ENCODE measurements around the gene FAIM2. TPM values are rescaled to one million over a fixed set of nuclear protein-coding genes. Genes with fewer than 3 reads are reported as not detected.

The FAIM2 gene
- total and polyA plus RNA-seq, 4 donors: 18.1 to 203 (median 130) TPM

DNA sequence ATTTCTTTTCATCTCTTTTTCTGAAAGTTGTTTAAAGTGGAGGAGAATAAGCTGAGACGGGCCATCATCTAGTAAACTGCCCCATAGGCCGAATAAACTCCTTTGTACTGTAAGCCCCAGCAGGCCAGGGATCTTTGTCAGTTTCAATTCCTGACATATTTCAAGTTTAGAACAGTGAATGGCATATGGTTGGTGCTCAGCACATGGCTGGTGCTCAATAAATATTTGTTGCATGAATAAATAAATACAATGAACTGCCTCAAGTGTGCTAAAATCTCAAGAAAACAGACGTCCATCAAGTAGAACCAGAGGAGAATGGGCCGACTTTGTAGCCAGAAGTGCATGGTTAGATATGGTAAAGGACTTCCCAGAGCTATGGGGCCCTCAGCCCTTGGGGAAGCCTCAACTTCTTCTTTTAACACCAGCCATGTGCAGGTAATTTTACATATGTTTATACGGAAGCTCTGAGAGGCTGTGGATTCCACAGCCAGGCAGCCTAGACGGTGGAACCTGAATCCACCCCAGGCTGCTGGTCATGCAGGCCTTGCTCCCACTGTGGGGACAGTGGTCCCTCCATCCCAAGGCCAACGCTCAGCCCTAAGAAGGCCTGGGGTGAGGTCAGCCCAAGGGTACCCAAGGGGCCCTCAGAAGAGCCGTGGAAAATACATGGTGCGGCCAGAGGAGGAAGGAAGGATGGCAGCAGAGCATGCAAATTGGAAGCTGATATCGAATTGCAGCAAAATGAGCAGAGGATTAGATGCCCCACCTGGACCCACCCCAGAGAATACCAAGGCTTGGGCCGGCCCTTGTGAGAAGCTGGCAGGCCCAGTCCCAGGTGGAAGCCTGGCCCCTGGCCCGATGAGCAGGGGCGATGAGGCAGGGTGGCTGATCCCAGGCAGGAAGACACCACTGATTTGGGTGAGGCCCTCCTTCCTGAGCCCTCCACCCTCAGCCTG lies 38.1 kb upstream of the FAIM2 start:
- H3K27ac ChIP-seq (ENCODE audit: low read depth, low read length): no peak overlapping the region
- no peak for DNase-seq (ENCODE audit: low read depth in 4 of 6, low spot score in 6 of 6)
- WGBS (ENCODE audit: insufficient coverage): 85% methylated on average over 9 of the region's 13 CpGs
- H3K4me3 ChIP-seq (ENCODE audit: low read depth, low read length): no peak overlapping the region
- H3K4me1 ChIP-seq (ENCODE audit: control insufficient read depth, insufficient read depth, low read length): peaks cover 17% of the 10 kb centered on the region
- H3K36me3 ChIP-seq (ENCODE audit: control insufficient read depth, insufficient read depth, low read length): no peaks in the 10 kb centered on the region
- H3K9me3 ChIP-seq (ENCODE audit: control insufficient read depth, insufficient read depth, low read length): no peaks in the 10 kb centered on the region
- no peaks in the 10 kb centered on the region for H3K27me3 ChIP-seq (ENCODE audit: control insufficient read depth, insufficient read depth, low read length)

GRCh38 chr12:49939707-49940106 lies 36.0 kb upstream of the FAIM2 start:
- Histone ChIP-seq H3K27me3 (ENCODE audit: control insufficient read depth, insufficient read depth, low read length) (no peaks in the 10 kb centered on the region), H3K4me3 (ENCODE audit: low read depth, low read length) (no peak overlapping the region), H3K36me3 (ENCODE audit: control insufficient read depth, insufficient read depth, low read length) (no peaks in the 10 kb centered on the region), H3K9me3 (ENCODE audit: control insufficient read depth, insufficient read depth, low read length) (no peaks in the 10 kb centered on the region), H3K27ac (ENCODE audit: low read depth, low read length) (no peak overlapping the region), H3K4me1 (ENCODE audit: control insufficient read depth, insufficient read depth, low read length) (peaks cover 11% of the 10 kb centered on the region)
- no peak for DNase-seq (ENCODE audit: low read depth in 4 of 6, low spot score in 6 of 6)
- WGBS (ENCODE audit: insufficient coverage): 80% methylated on average over 1 of the region's 1 CpG

DNA sequence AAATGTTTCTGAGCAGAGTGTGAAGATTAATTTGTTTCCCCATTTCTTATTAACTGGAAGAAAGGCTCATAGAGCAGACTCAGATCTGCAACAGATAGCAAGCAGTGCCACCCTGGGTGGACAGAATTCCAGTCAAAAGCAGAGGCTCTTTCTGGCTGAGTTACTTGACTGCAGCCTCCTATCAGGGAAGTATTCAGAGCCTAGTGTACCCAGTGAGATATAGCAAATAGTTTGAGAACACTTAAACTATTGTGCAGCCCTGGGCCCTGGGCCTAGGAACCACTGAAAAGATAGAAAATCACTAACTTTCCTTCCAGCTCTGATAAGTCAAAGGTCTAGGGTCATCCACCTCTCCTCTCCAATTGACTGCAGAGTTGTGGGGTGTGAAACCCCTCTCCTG lies 35.6 kb upstream of the FAIM2 start:
- no peaks in the 10 kb centered on the region for H3K9me3 ChIP-seq (ENCODE audit: control insufficient read depth, insufficient read depth, low read length)
- no peak overlapping the region for H3K27ac ChIP-seq (ENCODE audit: low read depth, low read length)
- no peak overlapping the region for H3K4me3 ChIP-seq (ENCODE audit: low read depth, low read length)
- H3K4me1 ChIP-seq (ENCODE audit: control insufficient read depth, insufficient read depth, low read length): peaks cover 11% of the 10 kb centered on the region
- H3K36me3 ChIP-seq (ENCODE audit: control insufficient read depth, insufficient read depth, low read length): no peaks in the 10 kb centered on the region
- no peak for DNase-seq (ENCODE audit: low read depth in 4 of 6, low spot score in 6 of 6)
- H3K27me3 ChIP-seq (ENCODE audit: control insufficient read depth, insufficient read depth, low read length): no peaks in the 10 kb centered on the region

DNA sequence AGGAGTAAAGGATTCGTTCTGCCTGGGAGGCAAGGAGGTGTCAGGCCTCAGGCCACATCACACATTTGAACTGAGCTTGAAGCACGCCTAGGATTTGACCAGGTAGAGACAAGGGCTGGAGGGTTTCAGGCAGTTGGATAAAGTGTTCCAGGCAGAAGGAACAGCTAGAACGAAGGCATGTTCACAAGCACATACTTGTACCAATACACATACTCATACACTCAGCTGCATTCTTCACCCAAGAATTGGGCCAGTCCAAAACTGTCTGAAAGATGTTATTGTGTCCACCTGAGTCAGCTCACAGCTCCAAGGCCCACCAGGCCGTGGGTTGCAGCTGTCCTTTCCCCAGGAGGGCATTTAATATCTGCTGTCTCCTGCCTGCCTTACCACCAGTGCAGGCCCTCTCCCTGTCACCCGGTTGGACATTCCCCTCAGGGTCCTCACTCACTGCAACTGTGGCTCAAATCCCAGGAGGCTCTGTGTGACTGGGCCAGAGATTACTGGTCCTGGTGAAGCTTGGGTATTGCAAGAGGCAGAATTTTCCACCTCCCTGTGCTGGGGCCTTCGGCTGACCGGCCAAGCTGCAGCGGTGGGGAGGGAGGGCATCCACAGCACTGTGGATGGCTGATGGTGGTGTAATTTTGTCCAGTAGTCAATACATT lies 34.1 kb upstream of the FAIM2 start:
- WGBS (ENCODE audit: insufficient coverage): 88% methylated on average over 6 of the region's 8 CpGs
- Histone ChIP-seq H3K27ac (ENCODE audit: low read depth, low read length) (no peak overlapping the region), H3K4me1 (ENCODE audit: control insufficient read depth, insufficient read depth, low read length) (peaks cover under 1% of the 10 kb centered on the region), H3K4me3 (ENCODE audit: low read depth, low read length) (no peak overlapping the region), H3K27me3 (ENCODE audit: control insufficient read depth, insufficient read depth, low read length) (no peaks in the 10 kb centered on the region), H3K9me3 (ENCODE audit: control insufficient read depth, insufficient read depth, low read length) (no peaks in the 10 kb centered on the region), H3K36me3 (ENCODE audit: control insufficient read depth, insufficient read depth, low read length) (no peaks in the 10 kb centered on the region)
- no peak for DNase-seq (ENCODE audit: low read depth in 4 of 6, low spot score in 6 of 6)

GRCh38 chr12:49936925-49937324 lies 33.2 kb upstream of the FAIM2 start:
- H3K27ac ChIP-seq (ENCODE audit: low read depth, low read length): no peak overlapping the region
- no peaks in the 10 kb centered on the region for H3K4me1 ChIP-seq (ENCODE audit: control insufficient read depth, insufficient read depth, low read length)
- no CpG with 5 or more reads among the region's 3 CpGs for WGBS (ENCODE audit: insufficient coverage)
- no peaks in the 10 kb centered on the region for H3K9me3 ChIP-seq (ENCODE audit: control insufficient read depth, insufficient read depth, low read length)
- H3K4me3 ChIP-seq (ENCODE audit: low read depth, low read length): no peak overlapping the region
- H3K27me3 ChIP-seq (ENCODE audit: control insufficient read depth, insufficient read depth, low read length): no peaks in the 10 kb centered on the region
- H3K36me3 ChIP-seq (ENCODE audit: control insufficient read depth, insufficient read depth, low read length): no peaks in the 10 kb centered on the region
- DNase-seq (ENCODE audit: low read depth in 4 of 6, low spot score in 6 of 6): peak in 1 of 6 donors; percentile 63

DNA sequence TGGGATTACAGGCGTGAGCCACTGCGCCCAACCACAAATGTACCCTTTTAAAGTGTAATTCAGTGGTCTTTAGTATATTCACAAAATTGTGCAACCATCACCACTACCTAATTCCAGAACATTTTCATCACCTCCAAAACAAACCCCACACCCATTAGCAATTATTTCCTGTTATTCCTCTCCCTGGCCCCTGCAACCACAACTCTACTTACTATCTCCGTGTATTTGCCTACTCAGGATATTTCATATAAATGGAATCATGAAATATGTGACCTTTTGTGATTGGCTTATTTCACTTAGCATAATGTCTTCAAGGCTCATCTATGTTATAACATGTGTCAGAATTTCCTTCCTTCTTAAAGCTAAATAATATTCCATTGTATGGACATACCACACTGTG lies 30.8 kb upstream of the FAIM2 start:
- DNase-seq (ENCODE audit: low read depth in 4 of 6, low spot score in 6 of 6): no peak
- Histone ChIP-seq H3K27ac (ENCODE audit: low read depth, low read length) (no peak overlapping the region), H3K4me3 (ENCODE audit: low read depth, low read length) (no peak overlapping the region), H3K27me3 (ENCODE audit: control insufficient read depth, insufficient read depth, low read length) (no peaks in the 10 kb centered on the region), H3K36me3 (ENCODE audit: control insufficient read depth, insufficient read depth, low read length) (no peaks in the 10 kb centered on the region), H3K4me1 (ENCODE audit: control insufficient read depth, insufficient read depth, low read length) (no peaks in the 10 kb centered on the region), H3K9me3 (ENCODE audit: control insufficient read depth, insufficient read depth, low read length) (no peaks in the 10 kb centered on the region)
- WGBS (ENCODE audit: insufficient coverage): no CpG with 5 or more reads among the region's 3 CpGs

DNA sequence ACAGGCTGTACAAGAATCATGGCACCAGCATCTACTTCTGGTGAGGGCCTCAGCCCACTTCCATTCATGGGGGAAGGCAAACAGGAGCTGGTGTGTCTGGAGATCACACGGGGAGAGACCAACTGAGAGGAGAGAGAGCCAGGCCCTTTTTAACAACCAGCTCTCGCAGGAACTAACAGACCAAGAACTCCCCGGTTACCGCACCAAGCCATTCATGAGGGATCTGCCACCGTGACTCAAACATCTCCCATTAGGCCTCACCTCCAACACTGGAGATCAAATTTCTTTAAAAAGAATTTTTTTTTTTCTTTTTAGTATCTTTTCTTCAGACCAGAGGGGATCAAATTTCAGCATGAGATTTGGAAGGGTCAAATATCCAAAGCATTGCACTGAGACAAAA lies 30.1 kb upstream of the FAIM2 start:
- DNase-seq (ENCODE audit: low read depth in 4 of 6, low spot score in 6 of 6): no peak
- no peak overlapping the region for H3K4me3 ChIP-seq (ENCODE audit: low read depth, low read length)
- no peaks in the 10 kb centered on the region for H3K4me1 ChIP-seq (ENCODE audit: control insufficient read depth, insufficient read depth, low read length)
- WGBS (ENCODE audit: insufficient coverage): no CpG with 5 or more reads among the region's 5 CpGs
- no peaks in the 10 kb centered on the region for H3K27me3 ChIP-seq (ENCODE audit: control insufficient read depth, insufficient read depth, low read length)
- no peaks in the 10 kb centered on the region for H3K9me3 ChIP-seq (ENCODE audit: control insufficient read depth, insufficient read depth, low read length)
- no peaks in the 10 kb centered on the region for H3K36me3 ChIP-seq (ENCODE audit: control insufficient read depth, insufficient read depth, low read length)
- H3K27ac ChIP-seq (ENCODE audit: low read depth, low read length): no peak overlapping the region

GRCh38 chr12:49932533-49933130 lies 28.9 kb upstream of the FAIM2 start:
- no peaks in the 10 kb centered on the region for H3K4me1 ChIP-seq (ENCODE audit: control insufficient read depth, insufficient read depth, low read length)
- no peak overlapping the region for H3K27ac ChIP-seq (ENCODE audit: low read depth, low read length)
- H3K4me3 ChIP-seq (ENCODE audit: low read depth, low read length): no peak overlapping the region
- no peak for DNase-seq (ENCODE audit: low read depth in 4 of 6, low spot score in 6 of 6)
- H3K9me3 ChIP-seq (ENCODE audit: control insufficient read depth, insufficient read depth, low read length): no peaks in the 10 kb centered on the region
- 86% methylated on average over 6 of the region's 8 CpGs for WGBS (ENCODE audit: insufficient coverage)
- no peaks in the 10 kb centered on the region for H3K27me3 ChIP-seq (ENCODE audit: control insufficient read depth, insufficient read depth, low read length)
- H3K36me3 ChIP-seq (ENCODE audit: control insufficient read depth, insufficient read depth, low read length): no peaks in the 10 kb centered on the region

GRCh38 chr12:49932023-49932422 lies 28.3 kb upstream of the FAIM2 start:
- no peak overlapping the region for H3K27ac ChIP-seq (ENCODE audit: low read depth, low read length)
- 76% methylated on average over 5 of the region's 7 CpGs for WGBS (ENCODE audit: insufficient coverage)
- H3K4me1 ChIP-seq (ENCODE audit: control insufficient read depth, insufficient read depth, low read length): no peaks in the 10 kb centered on the region
- H3K4me3 ChIP-seq (ENCODE audit: low read depth, low read length): no peak overlapping the region
- H3K36me3 ChIP-seq (ENCODE audit: control insufficient read depth, insufficient read depth, low read length): no peaks in the 10 kb centered on the region
- H3K9me3 ChIP-seq (ENCODE audit: control insufficient read depth, insufficient read depth, low read length): no peaks in the 10 kb centered on the region
- DNase-seq (ENCODE audit: low read depth in 4 of 6, low spot score in 6 of 6): no peak
- no peaks in the 10 kb centered on the region for H3K27me3 ChIP-seq (ENCODE audit: control insufficient read depth, insufficient read depth, low read length)

All from spinal cord (tissue), 10 donors.